Panc1 (cell line): ENCODE measurements around the gene MT1B. TPM values are rescaled to one million over a fixed set of nuclear protein-coding genes. Genes with fewer than 3 reads are reported as not detected.

Experiments used
- ATAC-seq: fragments of 200-7000 bp; cut with Tn5 transposase; 2 replicates; pipeline ENCODE4 v1.9.1; 2020; ENCODE audit warnings: mild to moderate bottlenecking, moderate library complexity
- BruUV-seq: library from RNA; stranded (reverse); fragments of 400-500 nt; replicated peaks from 2 replicates; lab custom pipeline; 2021; lab: Mats Ljungman, UMichigan
- CTCF ChIA-PET: fragments of 300-600 bp; sonication (Branson Sonifier 250); formaldehyde crosslinking; loops from one replicate; lab custom pipeline; 2022; ENCODE audit warnings: antibody characterized with exemption; lab: Charles Lee
- POLR2A ChIA-PET: fragments of 300-600 bp; sonication (Branson Sonifier 250); formaldehyde crosslinking; loops from one replicate; lab custom pipeline; 2022; ENCODE audit warnings: antibody characterized with exemption; lab: Charles Lee
- DNase-seq: peaks from one replicate; pipeline ENCODE4 v3.0.0-alpha.2; 2010; ENCODE audit warnings: low read depth, low spot score
- H3K27ac ChIP-seq: 2 replicates; pipeline ENCODE4 v1.5.1; 2011; ENCODE audit warnings: mild to moderate bottlenecking, low read length, inconsistent platforms
- H3K27me3 ChIP-seq: fragments of 200-500 bp; sonication (Bioruptor generic); 2 replicates; pipeline ENCODE4 v1.6.0; 2014; ENCODE audit warnings: low read length, inconsistent platforms; ENCODE audit not compliant: control insufficient read depth, insufficient read depth
- H3K36me3 ChIP-seq: fragments of 200-500 bp; sonication (Bioruptor generic); 2 replicates; pipeline ENCODE4 v1.5.1; 2014; ENCODE audit warnings: inconsistent platforms, mild to moderate bottlenecking, low read length, moderate library complexity; ENCODE audit not compliant: control insufficient read depth, insufficient read depth
- H3K4me1 ChIP-seq: 2 replicates; pipeline ENCODE4 v1.5.1; 2011; ENCODE audit warnings: inconsistent platforms, mild to moderate bottlenecking, low read length, moderate library complexity; ENCODE audit not compliant: control insufficient read depth, insufficient read depth
- H3K4me3 ChIP-seq, 2 experiments: 2 replicates each; pipeline ENCODE4 v1.5.1; 2011 to 2012; ENCODE audit warnings: low read depth in 2 of 2, low read length in 2 of 2, mild to moderate bottlenecking in 2 of 2, inconsistent platforms in 1 of 2, moderate library complexity in 1 of 2
- H3K9me3 ChIP-seq: fragments of 200-500 bp; sonication (Bioruptor generic); 2 replicates; pipeline ENCODE4 v1.5.1; 2014; ENCODE audit warnings: low read depth, mild to moderate bottlenecking, inconsistent platforms, low read length, moderate library complexity; ENCODE audit not compliant: control insufficient read depth, insufficient read depth
- CTCF ChIP-seq: fragments of 450-650 bp; IDR thresholded peaks from 2 replicates; pipeline ENCODE4 v1.5.1; 2017; ENCODE audit warnings: mild to moderate bottlenecking
- POLR2AphosphoS5 ChIP-seq: IDR thresholded peaks from 2 replicates; pipeline ENCODE4 v1.6.1; 2012; ENCODE audit warnings: mild to moderate bottlenecking, low read depth, low read length, moderate library complexity
- SIN3A ChIP-seq: IDR thresholded peaks from 2 replicates; pipeline ENCODE4 v1.6.1; 2012; ENCODE audit warnings: low read depth, mild to moderate bottlenecking, low read length, moderate library complexity, borderline replicate concordance; ENCODE audit not compliant: insufficient read depth
- TCF7L2 ChIP-seq: IDR thresholded peaks from 2 replicates; pipeline ENCODE4 v1.6.1; 2011; ENCODE audit warnings: mild to moderate bottlenecking, low read depth, low read length, inconsistent platforms
- in situ Hi-C: cut with HindIII; loops from 2 replicates; pipeline ENCODE4 v1.10.0; 2016; ENCODE audit warnings: low sequenced_read_pairs, low pct_unique_long_range_greater_than_20kb
- intact Hi-C: fragments of 100-400 bp; cut with micrococcal nuclease; formaldehyde crosslinking; loops from one replicate; pipeline ENCODE4 v1.10.0; 2022; ENCODE audit not compliant: unreplicated experiment
- total RNA-seq: library from RNA; stranded (reverse); gene quantifications from one replicate; pipeline ENCODE4 v1.2.1, GENCODE V29; 2021; ENCODE audit not compliant: unreplicated experiment
- TF ChIP-seq, protein P1 (sequence below), 2 experiments: IDR thresholded peaks; 2 replicates each; pipeline ENCODE4 v1.6.1; 2011 to 2012; ENCODE audit warnings: low read depth in 2 of 2, control low read depth in 1 of 2, low read length in 1 of 2, mild to moderate bottlenecking in 1 of 2, moderate library complexity in 1 of 2; ENCODE audit not compliant: insufficient read depth in 1 of 2

MT1B gene
- total RNA-seq, 1 experiment from 2014 or later: not detected

- no peak for DNase-seq
- ChIA-PET POLR2A (no interaction called here), CTCF (no interaction called here)
- intact Hi-C loops (no loop called here), in situ Hi-C loops (no loop called here)
- Histone ChIP-seq H3K4me3 (no peak overlapping the region), H3K4me1 (no peaks in the 10 kb centered on the region), H3K27me3 (no peaks in the 10 kb centered on the region), H3K36me3 (no peaks in the 10 kb centered on the region), H3K9me3 (peaks cover 3% of the 10 kb centered on the region; the same call in 1 of the 2 replicates), H3K27ac (no peak overlapping the region)
- no peak for ATAC-seq
- TF ChIP-seq, protein P1, sequence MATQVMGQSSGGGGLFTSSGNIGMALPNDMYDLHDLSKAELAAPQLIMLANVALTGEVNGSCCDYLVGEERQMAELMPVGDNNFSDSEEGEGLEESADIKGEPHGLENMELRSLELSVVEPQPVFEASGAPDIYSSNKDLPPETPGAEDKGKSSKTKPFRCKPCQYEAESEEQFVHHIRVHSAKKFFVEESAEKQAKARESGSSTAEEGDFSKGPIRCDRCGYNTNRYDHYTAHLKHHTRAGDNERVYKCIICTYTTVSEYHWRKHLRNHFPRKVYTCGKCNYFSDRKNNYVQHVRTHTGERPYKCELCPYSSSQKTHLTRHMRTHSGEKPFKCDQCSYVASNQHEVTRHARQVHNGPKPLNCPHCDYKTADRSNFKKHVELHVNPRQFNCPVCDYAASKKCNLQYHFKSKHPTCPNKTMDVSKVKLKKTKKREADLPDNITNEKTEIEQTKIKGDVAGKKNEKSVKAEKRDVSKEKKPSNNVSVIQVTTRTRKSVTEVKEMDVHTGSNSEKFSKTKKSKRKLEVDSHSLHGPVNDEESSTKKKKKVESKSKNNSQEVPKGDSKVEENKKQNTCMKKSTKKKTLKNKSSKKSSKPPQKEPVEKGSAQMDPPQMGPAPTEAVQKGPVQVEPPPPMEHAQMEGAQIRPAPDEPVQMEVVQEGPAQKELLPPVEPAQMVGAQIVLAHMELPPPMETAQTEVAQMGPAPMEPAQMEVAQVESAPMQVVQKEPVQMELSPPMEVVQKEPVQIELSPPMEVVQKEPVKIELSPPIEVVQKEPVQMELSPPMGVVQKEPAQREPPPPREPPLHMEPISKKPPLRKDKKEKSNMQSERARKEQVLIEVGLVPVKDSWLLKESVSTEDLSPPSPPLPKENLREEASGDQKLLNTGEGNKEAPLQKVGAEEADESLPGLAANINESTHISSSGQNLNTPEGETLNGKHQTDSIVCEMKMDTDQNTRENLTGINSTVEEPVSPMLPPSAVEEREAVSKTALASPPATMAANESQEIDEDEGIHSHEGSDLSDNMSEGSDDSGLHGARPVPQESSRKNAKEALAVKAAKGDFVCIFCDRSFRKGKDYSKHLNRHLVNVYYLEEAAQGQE (IDR thresholded peaks at IDR 0.05; ENCODE audit: insufficient read depth in 1 of 2, low read depth in 2 of 2, low read length in 1 of 2): no peak
- TF ChIP-seq SIN3A: no peak
- no peak for TF ChIP-seq POLR2AphosphoS5
- TF ChIP-seq TCF7L2: no peak
- no peak for TF ChIP-seq CTCF
- BruUV-seq: no TSS peak
These were observed 43.6 kb downstream of the MT1B start for GRCh38 chr16:56695246-56695645.

DNA sequence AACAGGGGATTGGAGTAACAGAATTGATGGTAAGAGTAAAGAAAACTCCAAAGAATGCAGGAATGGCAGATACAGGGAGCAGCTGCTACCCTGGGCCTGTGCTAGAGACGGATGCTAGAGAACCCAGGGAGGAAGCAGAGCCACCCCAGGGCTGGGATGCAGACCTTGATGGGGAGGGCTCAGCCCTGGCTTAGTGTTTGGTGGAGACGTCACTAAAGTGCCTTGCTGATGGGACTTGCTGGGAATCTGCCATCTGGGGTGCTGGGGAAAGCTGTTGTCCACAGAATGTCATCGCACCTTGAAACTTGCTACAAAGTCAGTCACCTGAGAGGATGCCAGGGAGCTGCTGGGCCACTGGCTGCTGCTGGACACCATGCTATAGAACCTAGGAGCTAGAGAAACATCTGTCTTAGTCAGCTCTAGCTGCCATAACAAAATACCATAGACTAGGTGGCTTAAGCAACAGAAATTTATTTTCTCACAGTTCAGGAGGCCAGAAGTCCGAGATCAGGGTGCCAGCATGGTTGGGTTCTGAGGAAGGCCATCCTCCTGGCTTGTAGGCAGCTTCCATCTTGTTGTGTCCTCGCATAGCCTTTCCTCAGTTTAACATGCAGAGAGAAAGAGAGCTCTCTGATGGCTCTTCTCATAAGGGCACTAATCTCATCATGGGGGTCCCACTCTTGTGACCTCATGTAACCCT lies 45.9 kb downstream of the MT1B start:
- Histone ChIP-seq H3K4me1 (no peaks in the 10 kb centered on the region), H3K36me3 (no peaks in the 10 kb centered on the region), H3K9me3 (peaks cover 3% of the 10 kb centered on the region; the same call in 1 of the 2 replicates), H3K27ac (no peak overlapping the region), H3K4me3 (no peak overlapping the region), H3K27me3 (no peaks in the 10 kb centered on the region)
- CTCF ChIA-PET: no interaction called here
- intact Hi-C loops: no loop called here
- no peak for DNase-seq
- TF ChIP-seq, protein P1 (IDR thresholded peaks at IDR 0.05; ENCODE audit: insufficient read depth in 1 of 2, low read depth in 2 of 2, low read length in 1 of 2): no peak
- TF ChIP-seq SIN3A: no peak
- TF ChIP-seq POLR2AphosphoS5: no peak
- TF ChIP-seq TCF7L2: no peak
- in situ Hi-C loops: no loop called here
- BruUV-seq: no TSS peak
- ATAC-seq: no peak
- POLR2A ChIA-PET: no interaction called here
